Panc1 (cell line): ENCODE results near the gene PIK3R1. TPM values are rescaled to one million over a fixed set of nuclear protein-coding genes. Genes with fewer than 3 reads are reported as not detected.

Experiments
- ATAC-seq: fragments of 200-7000 bp; cut with Tn5 transposase; 2 replicates; pipeline ENCODE4 v1.9.1; 2020; ENCODE audit warnings: mild to moderate bottlenecking, moderate library complexity
- BruUV-seq: library from RNA; stranded (reverse); fragments of 400-500 nt; replicated peaks from 2 replicates; lab custom pipeline; 2021; lab: Mats Ljungman, UMichigan
- CTCF ChIA-PET: fragments of 300-600 bp; sonication (Branson Sonifier 250); formaldehyde crosslinking; loops from one replicate; lab custom pipeline; 2022; ENCODE audit warnings: antibody characterized with exemption; lab: Charles Lee
- POLR2A ChIA-PET: fragments of 300-600 bp; sonication (Branson Sonifier 250); formaldehyde crosslinking; loops from one replicate; lab custom pipeline; 2022; ENCODE audit warnings: antibody characterized with exemption; lab: Charles Lee
- DNase-seq: peaks from one replicate; pipeline ENCODE4 v3.0.0-alpha.2; 2010; ENCODE audit warnings: low read depth, low spot score
- H3K27ac ChIP-seq: 2 replicates; pipeline ENCODE4 v1.5.1; 2011; ENCODE audit warnings: mild to moderate bottlenecking, low read length, inconsistent platforms
- H3K27me3 ChIP-seq: fragments of 200-500 bp; sonication (Bioruptor generic); 2 replicates; pipeline ENCODE4 v1.6.0; 2014; ENCODE audit warnings: low read length, inconsistent platforms; ENCODE audit not compliant: control insufficient read depth, insufficient read depth
- H3K36me3 ChIP-seq: fragments of 200-500 bp; sonication (Bioruptor generic); 2 replicates; pipeline ENCODE4 v1.5.1; 2014; ENCODE audit warnings: inconsistent platforms, mild to moderate bottlenecking, low read length, moderate library complexity; ENCODE audit not compliant: control insufficient read depth, insufficient read depth
- H3K4me1 ChIP-seq: 2 replicates; pipeline ENCODE4 v1.5.1; 2011; ENCODE audit warnings: inconsistent platforms, mild to moderate bottlenecking, low read length, moderate library complexity; ENCODE audit not compliant: control insufficient read depth, insufficient read depth
- H3K4me3 ChIP-seq, 2 experiments: 2 replicates each; pipeline ENCODE4 v1.5.1; 2011 to 2012; ENCODE audit warnings: low read depth in 2 of 2, low read length in 2 of 2, mild to moderate bottlenecking in 2 of 2, inconsistent platforms in 1 of 2, moderate library complexity in 1 of 2
- H3K9me3 ChIP-seq: fragments of 200-500 bp; sonication (Bioruptor generic); 2 replicates; pipeline ENCODE4 v1.5.1; 2014; ENCODE audit warnings: low read depth, mild to moderate bottlenecking, inconsistent platforms, low read length, moderate library complexity; ENCODE audit not compliant: control insufficient read depth, insufficient read depth
- CTCF ChIP-seq: fragments of 450-650 bp; IDR thresholded peaks from 2 replicates; pipeline ENCODE4 v1.5.1; 2017; ENCODE audit warnings: mild to moderate bottlenecking
- POLR2AphosphoS5 ChIP-seq: IDR thresholded peaks from 2 replicates; pipeline ENCODE4 v1.6.1; 2012; ENCODE audit warnings: mild to moderate bottlenecking, low read depth, low read length, moderate library complexity
- REST ChIP-seq, 2 experiments: IDR thresholded peaks; 2 replicates each; pipeline ENCODE4 v1.6.1; 2011 to 2012; ENCODE audit warnings: low read depth in 2 of 2, control low read depth in 1 of 2, low read length in 1 of 2, mild to moderate bottlenecking in 1 of 2, moderate library complexity in 1 of 2; ENCODE audit not compliant: insufficient read depth in 1 of 2
- SIN3A ChIP-seq: IDR thresholded peaks from 2 replicates; pipeline ENCODE4 v1.6.1; 2012; ENCODE audit warnings: low read depth, mild to moderate bottlenecking, low read length, moderate library complexity, borderline replicate concordance; ENCODE audit not compliant: insufficient read depth
- TCF7L2 ChIP-seq: IDR thresholded peaks from 2 replicates; pipeline ENCODE4 v1.6.1; 2011; ENCODE audit warnings: mild to moderate bottlenecking, low read depth, low read length, inconsistent platforms
- in situ Hi-C: cut with HindIII; loops from 2 replicates; pipeline ENCODE4 v1.10.0; 2016; ENCODE audit warnings: low sequenced_read_pairs, low pct_unique_long_range_greater_than_20kb
- intact Hi-C: fragments of 100-400 bp; cut with micrococcal nuclease; formaldehyde crosslinking; loops from one replicate; pipeline ENCODE4 v1.10.0; 2022; ENCODE audit not compliant: unreplicated experiment
- total RNA-seq: library from RNA; stranded (reverse); gene quantifications from one replicate; pipeline ENCODE4 v1.2.1, GENCODE V29; 2021; ENCODE audit not compliant: unreplicated experiment

Gene PIK3R1
- total RNA-seq, 1 experiment from 2014 or later, result 23.4 TPM

GRCh38 chr5:68306361-68307014 lies 90.9 kb downstream of the PIK3R1 start:
- intact Hi-C loops (no loop called here), in situ Hi-C loops (no loop called here)
- Histone ChIP-seq H3K27ac (no peak overlapping the region), H3K9me3 (no peaks in the 10 kb centered on the region), H3K4me3 (no peak overlapping the region), H3K36me3 (no peaks in the 10 kb centered on the region), H3K27me3 (no peaks in the 10 kb centered on the region), H3K4me1 (no peaks in the 10 kb centered on the region)
- BruUV-seq, result no TSS peak
- ChIA-PET CTCF (interaction anchor here (0.5 kb wide), 1 partner anchor 74 kb away, joined by 7 read pairs; no protein-coding TSS in a partner anchor), POLR2A (no interaction called here)
- no peak for DNase-seq
- TF ChIP-seq POLR2AphosphoS5 (no peak), REST (IDR thresholded peaks at IDR 0.05; ENCODE audit: insufficient read depth in 1 of 2, low read depth in 2 of 2, low read length in 1 of 2) (no peak), CTCF (no peak), SIN3A (no peak), TCF7L2 (no peak)
- ATAC-seq, result no peak

GRCh38 chr5:68313336-68313735 lies 97.8 kb downstream of the PIK3R1 start:
- in situ Hi-C loops, result no loop called here
- ChIA-PET POLR2A (no interaction called here), CTCF (no interaction called here)
- no peaks in the 10 kb centered on the region for H3K36me3 ChIP-seq
- intact Hi-C loops, result no loop called here
- no peaks in the 10 kb centered on the region for H3K9me3 ChIP-seq
- DNase-seq (no peak), ATAC-seq (no peak)
- TF ChIP-seq POLR2AphosphoS5, result no peak
- no peak overlapping the region for H3K4me3 ChIP-seq
- no peaks in the 10 kb centered on the region for H3K27me3 ChIP-seq
- H3K27ac ChIP-seq, result no peak overlapping the region
- no TSS peak for BruUV-seq
- H3K4me1 ChIP-seq, result no peaks in the 10 kb centered on the region

GRCh38 chr5:68314465-68314864 lies 98.9 kb downstream of the PIK3R1 start:
- CTCF ChIA-PET, result no interaction called here
- H3K4me3 ChIP-seq, result no peak overlapping the region
- no peak overlapping the region for H3K27ac ChIP-seq
- DNase-seq, result no peak
- H3K4me1 ChIP-seq, result no peaks in the 10 kb centered on the region
- TF ChIP-seq TCF7L2 (no peak), CTCF (no peak), POLR2AphosphoS5 (no peak), SIN3A (no peak), REST (IDR thresholded peaks at IDR 0.05; ENCODE audit: insufficient read depth in 1 of 2, low read depth in 2 of 2, low read length in 1 of 2) (no peak)
- H3K36me3 ChIP-seq, result no peaks in the 10 kb centered on the region
- intact Hi-C loops (no loop called here), in situ Hi-C loops (no loop called here)
- no peaks in the 10 kb centered on the region for H3K9me3 ChIP-seq
- ATAC-seq, result no peak
- POLR2A ChIA-PET, result no interaction called here
- no peaks in the 10 kb centered on the region for H3K27me3 ChIP-seq
- BruUV-seq, result no TSS peak
